ENCODE results near the gene SAMD10.
"Not testable (repeated sequence)": the region's sequence is repeated elsewhere in the genome, so short reads cannot be mapped to it uniquely, and the experiment has no call there.

SAMD10 gene

DNA sequence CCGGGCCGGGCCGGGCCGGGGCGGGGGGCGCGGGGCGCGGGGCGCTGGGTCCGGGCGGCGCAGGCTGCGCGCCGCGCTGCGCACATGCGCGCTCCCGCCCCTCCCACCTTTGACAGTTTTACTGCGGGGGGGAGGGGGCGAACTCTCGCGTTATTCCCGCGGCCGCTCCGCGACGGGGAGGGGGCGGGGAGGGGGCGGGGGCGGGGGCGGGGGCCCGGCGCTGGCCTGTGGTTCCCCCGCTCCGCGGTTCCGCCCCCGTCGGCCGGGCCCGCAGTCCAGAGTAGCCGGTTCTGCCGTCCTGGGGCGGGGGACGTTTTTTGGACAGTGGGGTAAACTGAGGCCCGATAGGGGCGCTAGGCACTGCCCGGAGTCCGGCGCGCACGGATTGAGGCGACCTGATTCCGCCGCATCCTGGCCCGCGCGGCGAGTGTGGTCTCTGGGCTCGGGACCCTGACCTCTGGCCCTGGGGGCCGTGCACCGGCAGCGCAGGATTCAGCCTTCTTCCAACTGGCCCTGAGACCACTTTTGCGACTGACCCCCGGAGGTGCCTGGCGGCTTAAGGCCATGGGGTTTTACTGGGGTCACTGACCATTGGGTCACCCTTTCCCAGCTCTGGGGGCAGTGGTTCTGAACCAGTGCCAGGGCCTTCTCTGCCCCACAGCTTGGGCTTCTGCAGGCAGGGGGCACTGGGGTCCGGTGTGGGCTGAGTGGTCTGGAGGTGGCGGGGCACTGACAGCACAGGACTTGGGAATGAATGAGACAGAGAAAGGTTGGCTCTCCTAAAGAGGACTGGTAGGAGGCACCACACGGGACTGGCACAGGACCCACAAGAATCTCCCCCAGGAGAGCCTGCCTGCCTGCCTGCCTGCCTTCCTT is 9.4 kb downstream of the SAMD10 start, which contains the start of gene ZNF512B:
TSS of gene ZNF512B (minus strand) at position 93 of the 876 bp plus-strand sequence. CDS start 1,980 bp downstream, outside the sequence.
- peak in 27 of 51 donors; percentile 18 to 71 (median 44) for DNase-seq

DNA sequence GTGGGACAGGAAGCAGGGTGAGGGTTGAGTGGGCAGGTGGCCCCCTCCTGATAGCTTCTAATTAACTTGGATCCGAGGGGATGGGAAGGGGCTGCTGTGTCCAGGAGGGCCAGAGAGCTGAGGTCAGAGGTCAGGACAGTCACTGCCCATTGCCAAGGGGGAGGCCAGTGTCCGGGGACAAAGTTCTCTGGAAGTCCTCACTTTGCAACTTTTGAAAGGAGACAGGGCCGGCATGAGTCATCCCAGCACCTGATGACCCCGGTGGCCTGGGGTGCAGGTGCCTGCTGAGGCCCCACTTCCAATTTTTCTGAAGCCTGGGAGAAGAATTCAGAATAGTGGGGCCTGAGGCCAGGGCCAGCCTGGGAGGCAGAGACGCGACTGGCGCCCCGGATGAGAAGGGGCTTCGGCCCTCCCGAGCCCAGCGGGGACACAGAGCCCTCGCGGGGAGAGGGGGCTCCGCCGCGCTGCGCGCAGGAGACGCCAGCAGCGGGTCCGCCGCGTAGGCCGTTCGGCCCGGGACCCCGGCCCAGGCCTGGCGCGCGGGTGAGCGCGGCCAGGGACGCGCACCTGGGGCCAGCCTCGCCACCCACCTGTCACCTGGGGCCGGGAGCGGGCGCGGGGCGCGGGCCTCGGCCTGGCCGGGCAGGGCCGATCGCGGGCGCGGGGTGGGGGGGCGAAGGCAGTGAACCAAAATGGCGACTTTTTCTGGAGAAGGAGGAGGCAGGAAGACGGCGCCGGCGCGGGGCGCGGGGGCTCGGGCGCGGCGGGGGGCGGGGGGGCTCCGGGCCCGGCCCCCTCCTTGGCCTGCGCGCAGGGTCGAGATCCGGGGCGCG is 10.3 kb downstream of the SAMD10 start:
- DNase-seq = peak in 4 of 51 donors; percentile 22 to 56 (median 38)

DNA sequence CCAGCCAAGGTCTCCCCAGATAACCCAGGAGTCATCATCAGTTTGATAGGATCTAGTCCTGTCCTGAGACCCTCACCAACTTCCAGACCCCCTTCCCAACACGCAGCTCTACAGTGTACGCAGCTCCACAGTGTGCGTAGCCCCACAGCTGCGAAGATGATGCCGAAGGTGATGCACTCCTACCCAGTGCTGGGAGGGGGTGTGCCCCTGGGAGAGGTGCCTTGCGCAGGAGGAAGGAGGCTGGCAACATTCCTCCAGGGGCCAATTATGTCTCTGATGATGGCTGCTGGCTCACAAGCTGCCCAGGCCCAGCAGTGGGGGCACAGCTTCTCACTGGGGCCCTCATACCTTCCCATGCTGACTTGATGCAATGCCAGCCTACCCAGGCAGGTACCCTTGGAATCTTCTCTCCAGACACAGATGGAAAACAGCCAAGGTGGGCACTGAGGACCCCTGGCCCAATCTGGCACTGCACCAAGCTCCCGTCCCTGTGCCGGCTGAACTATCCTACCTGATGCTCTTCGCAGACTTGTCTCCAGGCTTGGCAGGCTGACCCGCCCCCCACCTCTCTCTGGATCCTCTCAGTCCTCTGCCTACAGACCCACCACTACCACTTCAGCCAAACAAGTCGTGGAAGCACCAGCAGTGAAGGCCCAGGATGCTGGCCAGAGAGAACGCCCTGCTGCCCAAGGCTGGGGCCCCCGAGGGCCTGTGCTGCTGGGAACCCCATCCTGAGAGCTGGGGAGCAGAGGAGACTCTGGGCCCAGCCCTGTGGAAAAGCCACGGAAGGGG is 11.1 kb downstream of the SAMD10 start:
- no peak for DNase-seq

DNA sequence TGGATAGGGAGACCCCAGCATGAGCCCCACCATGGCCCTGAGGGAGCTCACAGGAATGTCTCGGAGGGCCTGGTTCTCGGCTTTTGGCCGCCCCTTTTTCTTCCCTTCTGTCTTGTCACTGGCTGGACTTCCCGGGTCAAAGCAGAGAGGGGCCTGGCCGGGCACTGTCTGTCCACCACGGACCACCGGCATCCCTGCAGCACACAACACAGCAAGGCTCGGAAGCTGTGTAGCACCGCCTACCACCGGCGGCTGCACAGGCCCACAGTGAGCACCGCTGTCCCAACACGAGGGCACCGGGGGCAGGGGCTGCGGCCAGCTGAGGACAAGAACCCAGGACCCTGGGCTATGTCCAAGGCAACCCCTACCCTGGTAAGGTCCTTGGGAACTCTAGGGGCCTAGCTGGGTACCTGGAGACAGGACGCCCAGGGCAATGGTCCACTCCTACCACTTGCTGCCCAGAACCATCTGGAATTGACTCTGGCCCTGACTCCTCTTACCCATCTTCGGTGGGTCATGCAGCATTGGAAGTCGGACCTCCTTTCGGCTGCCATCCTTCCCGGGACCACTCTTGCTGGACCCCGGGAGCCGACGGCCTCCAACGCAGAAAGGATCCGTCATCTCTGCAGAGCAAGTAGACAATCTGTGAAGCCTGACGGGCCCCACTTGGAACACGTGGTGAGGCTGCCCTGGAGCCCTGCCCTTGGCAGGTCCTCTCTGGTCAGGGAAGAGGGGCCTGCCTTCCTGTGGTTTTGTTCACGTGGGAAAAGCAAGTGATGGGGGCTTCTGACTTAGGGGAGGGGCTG is 11.9 kb downstream of the SAMD10 start:
- DNase-seq = no peak

DNA sequence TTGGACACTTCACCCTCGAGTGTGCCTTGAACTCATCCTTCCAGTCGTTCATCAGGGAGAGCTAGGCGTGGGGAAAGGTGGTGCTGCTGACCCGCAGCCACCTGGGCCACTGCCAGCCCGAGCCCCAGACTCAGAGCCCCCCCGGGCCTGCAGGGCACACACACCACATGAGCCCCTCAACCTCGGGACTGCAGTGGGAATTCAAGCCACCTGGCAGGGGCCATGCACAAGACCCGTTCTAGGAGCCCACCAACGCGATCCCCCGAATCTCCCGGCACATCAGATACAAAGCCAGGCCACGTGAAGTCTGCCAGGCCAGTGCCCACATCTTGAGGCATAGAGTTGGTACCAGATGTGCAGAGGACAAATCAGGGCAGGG is 12.5 kb downstream of the SAMD10 start:
- DNase-seq = no peak

DNA sequence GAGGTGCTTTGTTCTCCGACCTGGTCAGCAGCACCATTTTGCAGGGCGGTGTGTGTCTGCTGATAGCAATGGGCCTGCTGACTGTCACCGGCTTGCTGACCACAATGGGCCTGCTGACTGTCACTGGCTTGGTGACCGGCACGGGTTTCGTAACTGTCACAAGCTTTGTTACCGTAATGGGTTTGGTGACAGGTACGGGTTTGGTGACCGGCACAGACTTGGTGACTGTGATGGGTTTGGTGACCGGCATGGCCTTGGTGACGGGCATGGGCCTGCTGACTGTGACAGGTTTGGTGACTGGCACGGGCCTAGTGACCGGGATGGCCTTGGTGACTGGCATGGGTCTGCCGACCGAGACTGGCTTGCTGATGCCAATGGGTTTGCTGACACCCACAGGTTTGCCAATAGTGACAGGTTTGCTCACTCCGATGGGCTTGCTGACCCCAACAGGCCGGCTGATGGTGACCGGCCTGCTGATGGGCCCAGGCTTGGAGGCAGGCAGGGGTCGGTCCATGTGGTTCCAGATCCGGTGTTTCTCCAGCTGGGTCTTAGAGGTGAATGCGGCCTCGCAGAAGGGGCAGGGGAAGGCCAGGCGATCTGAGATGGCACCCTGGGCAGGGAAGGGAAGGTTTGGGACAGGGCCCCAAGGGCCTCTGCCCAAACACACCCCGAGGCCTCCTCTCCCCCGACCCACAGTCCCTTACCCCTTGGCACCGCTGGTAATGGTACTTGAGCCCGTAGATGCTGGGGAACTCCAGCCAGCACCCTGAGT is 13.1 kb downstream of the SAMD10 start:
- no peak for DNase-seq

DNA sequence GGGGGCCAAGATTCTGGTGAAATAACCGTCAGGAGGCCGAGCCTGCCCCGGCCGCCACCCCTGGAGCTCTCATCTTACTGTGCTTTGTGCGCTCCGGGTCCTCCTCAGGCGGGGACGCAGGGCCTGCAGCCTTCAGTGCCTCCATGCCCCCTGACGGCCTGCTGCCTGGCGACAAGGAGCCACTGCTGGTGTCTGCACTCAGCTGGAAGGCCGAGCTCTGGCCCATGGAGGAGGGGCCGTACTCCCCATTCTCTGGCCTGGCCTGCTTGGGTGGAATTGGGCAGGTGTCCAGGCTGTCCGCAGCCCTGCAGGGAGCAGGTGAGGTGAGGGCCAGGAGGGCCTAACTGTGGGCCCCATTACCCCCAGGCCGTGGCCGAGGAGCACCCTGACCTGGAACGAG is 15.0 kb downstream of the SAMD10 start:
- no peak for DNase-seq

DNA sequence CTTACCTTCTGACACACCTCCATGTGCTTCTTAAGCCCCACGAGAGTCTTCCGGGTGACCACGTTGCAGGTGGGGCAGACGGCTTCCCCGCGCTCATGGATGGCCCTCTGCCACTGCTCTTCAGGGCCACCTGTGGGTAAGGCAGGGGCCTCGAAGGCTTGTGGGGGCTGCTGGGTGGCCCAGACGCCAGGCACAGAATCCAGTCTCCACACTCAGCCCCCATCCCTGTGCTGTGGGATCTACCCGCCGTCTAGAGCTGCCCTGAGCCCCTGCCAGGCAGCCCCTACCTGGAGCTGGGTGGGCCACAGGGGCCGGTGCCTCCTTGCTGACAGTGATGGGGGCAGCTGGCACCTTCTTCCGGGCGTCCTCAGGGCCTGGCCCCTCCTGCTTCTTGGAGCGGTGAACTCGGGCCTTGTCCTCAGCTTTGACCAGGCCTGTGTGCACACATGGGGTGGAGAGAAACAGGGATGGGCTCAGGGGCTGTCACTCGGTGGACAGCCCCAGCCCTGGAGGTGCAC is 15.6 kb downstream of the SAMD10 start:
- no peak for DNase-seq

DNA sequence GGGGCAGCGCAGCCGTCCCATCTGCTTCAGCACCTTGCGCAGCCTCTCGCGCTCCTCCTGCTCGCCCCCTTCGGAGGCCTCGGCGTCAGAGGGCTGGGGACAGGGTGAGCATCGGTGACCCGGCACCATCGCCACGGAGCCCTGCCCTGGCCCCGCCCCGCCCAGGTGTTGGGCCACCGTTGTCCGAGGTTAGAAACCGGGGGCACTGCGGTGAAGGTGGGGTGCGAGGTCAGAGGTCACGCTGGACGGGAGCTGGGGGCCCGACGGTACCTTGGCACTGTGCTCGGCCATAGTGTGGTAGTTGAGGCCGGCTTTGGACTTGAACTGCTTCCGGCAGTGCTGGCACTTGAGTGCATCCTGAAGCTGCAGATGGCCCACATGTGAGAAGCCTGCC is 16.1 kb downstream of the SAMD10 start:
- no peak for DNase-seq

DNA sequence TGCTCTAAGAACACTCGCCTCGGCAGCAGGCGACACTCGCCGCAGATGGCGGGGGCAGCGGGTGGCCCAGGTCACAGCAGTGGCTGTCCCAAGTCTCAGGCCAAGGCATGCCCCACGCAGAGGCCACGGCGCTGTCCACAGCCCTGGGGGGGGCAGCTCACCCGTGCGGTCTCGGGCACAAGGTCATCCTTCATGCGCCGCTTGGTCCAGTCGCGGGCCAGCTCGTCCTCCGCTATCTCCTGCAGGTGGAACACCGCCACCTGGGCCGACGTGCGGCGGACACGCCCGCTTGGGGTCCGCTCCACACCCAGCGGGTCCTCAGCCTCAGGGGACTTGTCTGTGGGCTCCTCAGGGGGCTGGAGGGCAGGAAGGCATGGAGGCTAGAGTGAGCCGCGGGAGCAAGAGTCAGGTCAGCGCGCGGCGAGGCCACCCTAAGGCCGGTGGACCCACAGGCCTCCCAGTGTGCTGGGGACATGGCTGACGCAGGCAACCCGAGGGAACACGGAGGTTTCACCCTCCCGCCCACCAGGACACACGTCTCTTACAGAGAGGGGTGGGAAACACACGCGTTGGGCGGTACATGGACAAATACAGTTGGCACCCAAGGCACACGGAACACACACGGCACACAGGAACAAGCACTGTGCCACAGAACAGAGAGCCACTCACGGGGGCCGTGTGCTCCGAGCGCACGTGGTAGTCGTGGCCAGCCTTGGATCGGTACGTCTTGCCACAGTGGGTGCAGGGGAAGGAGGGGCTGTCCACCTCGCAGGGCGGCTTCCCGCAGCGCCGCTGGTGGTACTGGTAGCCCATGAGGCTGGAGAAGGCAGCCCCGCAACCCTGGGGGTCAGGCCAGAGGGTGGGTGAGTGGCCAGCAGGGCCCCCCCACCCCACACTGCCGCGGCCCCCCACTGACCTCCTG is 16.8 kb downstream of the SAMD10 start:
- DNase-seq = no peak

DNA sequence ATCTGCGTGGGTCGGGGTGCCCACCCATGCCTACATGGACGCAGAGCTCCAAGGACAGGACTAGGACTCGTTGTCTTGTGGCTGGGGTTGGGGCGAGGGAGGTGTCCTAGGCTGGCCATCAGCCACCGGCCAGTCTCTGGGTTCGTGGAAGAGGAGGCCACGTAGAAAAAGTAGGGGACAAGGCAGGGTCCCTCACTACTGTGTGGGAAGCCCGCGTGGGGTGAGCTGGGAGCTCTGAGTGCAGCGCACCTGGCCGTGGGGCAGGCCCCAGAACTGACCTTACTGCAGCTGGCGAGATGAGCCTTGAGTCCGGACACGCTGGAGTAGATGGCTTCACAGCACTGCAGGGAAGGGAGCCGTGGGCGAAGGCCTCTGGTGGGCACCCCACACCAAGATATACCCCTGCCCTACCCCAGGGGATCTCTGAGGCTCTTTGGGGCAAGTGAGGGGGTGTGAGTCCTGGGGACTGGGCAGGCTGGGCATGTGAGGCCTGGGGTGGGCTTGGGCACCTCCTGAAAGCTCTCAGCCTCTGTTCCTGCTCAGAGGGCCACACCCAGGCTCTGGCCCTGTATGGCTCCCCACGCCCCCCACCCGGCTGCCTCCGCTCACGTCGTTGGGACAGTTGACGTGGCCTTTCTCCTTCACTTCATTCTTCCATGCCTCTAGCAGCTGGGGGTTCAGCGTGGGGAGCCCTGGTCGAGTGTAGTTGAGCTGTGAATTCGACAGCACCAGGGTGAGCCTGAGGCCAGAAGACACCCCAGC is 17.6 kb downstream of the SAMD10 start:
- DNase-seq = no peak

DNA sequence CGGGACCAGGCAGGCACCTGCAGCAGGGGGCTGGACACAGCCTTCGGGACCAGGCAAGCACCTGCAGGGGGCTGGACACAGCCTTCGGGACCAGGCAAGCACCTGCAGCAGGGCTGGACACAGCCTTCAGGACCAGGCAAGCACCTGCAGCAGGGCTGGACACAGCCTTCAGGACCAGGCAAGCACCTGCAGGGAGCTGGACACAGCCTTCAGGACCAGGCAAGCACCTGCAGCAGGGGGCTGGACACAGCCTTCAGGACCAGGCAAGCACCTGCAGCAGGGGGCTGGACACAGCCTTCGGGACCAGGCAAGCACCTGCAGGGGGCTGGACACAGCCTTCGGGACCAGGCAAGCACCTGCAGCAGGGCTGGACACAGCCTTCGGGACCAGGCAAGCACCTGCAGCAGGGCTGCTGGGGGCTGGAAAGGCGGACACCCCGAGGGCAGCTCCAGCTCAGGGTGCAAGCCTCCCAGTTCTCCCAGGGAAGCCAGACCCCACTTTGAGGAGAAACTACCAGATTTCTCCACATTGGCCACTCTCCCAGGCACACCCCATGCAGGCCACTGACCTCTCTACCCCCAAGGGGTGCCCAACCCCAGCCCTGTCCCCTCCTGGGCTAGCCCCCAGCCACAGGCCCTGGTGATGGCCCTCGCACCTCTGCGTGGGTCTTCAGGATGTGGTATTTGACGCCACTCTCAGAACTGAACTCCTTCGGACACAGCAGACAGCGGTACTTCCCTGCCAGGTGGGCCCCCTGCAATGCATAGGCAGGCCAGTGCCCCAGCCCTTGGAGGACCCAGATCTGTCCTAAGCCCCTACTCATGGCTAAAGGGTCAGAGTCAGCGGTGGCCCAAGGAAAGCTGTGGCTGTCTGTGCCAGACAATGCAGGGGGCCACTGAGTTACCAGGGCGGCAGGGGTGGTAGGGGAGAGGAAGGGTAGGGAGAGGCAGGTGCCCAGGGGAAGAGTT is 18.5 kb downstream of the SAMD10 start:
- DNase-seq = not testable (repeated sequence)

DNA sequence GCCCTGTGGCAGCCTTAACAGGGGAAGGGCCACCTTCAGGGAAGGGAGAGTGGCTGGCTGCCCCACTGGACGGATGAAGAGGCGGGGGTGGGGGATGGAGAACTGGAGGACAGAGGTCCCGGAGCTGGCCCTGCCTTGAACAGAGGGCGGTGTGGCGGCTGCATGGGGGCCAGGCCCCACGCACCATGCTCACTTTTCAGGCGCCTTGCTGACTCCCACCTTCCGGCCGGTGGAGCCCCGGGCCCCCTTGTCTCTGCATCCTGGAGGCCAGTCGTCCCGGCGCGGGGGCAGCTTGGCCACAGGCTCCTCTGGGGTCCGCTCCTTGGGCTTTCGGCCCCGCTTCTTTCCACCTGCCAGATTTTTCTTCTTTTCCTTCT is 19.8 kb downstream of the SAMD10 start:
- no peak for DNase-seq

DNA sequence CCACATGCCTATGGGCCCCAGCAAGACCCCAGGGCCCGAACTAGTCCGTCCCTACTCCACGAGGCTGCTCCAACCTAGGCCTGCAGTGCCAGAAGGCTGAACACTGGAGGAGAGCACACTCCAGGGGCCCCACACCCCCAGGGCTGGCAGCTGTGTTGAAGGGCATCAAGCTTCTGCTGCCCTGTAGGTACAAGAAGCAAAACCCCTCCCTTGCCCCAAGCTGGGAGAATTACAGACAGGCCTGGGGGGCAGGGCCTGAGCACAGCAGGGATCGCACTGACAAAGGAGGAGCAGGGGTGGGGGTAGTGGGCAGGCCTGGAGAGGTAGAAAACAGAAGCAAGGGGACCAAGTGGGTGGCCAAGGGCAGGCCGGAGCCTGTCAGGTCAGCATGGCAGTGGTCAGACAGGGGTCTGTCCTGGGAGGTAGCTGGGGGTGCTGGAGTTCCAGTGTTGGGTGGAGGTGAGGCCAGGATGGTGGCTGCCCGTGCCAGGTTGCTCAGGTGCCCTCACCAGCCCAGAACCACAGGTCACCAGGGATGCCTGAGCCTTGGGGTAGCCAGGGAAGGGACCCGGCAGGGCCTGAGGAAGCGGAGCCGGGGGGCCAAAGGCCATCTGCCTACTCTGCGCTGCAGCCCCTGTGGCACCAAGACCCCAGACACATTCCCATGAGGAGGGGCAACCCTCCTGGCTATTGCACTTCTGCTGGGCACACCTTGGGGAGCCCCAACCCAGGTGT is 20.3 kb downstream of the SAMD10 start:
- DNase-seq = no peak

DNA sequence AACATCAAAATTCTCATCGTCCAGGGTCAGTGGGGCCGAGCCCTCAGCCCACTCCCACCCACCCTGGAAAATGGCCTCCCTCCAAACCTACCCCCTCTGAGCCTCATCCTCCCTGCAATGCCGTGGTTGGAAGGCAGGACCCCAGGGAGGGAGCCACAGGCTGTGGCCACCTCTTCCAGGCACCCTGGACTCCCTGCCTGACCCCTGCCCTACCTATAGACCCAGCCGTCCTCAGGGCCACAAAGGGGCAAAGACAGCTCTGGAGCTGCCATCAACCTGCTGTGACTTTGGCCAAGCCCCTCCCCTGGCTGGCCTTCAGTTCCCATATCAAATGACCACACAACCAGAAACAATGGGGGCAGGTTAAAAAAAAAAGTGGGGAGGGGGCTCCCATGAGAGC is 21.0 kb downstream of the SAMD10 start:
- DNase-seq = no peak

All from hypothalamus (tissue), 51 donors.